Muscle of back (tissue), 13 donors: ENCODE measurements around the gene GHRH. TPM values are rescaled to one million over a fixed set of nuclear protein-coding genes. Genes with fewer than 3 reads are reported as not detected.

Experiments used
- DNase-seq, 3 donors: peaks; one replicate each; pipeline versions ENCODE4 v3.0.0 to v3.0.0-alpha.2; 2013
- long read RNA-seq, 9 donors: transcript quantifications; one replicate each; lab custom pipeline, GENCODE V29; 2026
- polyA plus RNA-seq, 10 donors: library from polyadenylated mRNA; unstranded; fragments of 120-200 nt; gene quantifications; one replicate each; pipeline ENCODE4 v1.2.1, GENCODE V29; 2013; ENCODE audit not compliant: insufficient read length in 10 of 10

Gene GHRH
- polyA plus RNA-seq = not detected
- long read RNA-seq, donor 1 = 0 reads
- long read RNA-seq, donor 2 = 0 reads
- long read RNA-seq, donor 3 = 0 reads
- long read RNA-seq, donor 4 = 0 reads
- long read RNA-seq, donor 5 = 0 reads
- long read RNA-seq, donor 6 = 0 reads
- long read RNA-seq, donor 7 = 0 reads
- long read RNA-seq, donor 8 = 0 reads
- long read RNA-seq, donor 9 = 0 reads

- no peak for DNase-seq
Measured at GRCh38 chr20:37261714-37262113, at the start of gene GHRH. TSS of gene GHRH (minus strand) at chr20:37261814. CDS start at chr20:37256889, 4,925 bp downstream.

- DNase-seq = no peak
Measured at GRCh38 chr20:37310951-37311350, 49.3 kb upstream of the GHRH start.

GRCh38 chr20:37309936-37310590 is 48.4 kb upstream of the GHRH start:
- DNase-seq = no peak

- DNase-seq = no peak
Measured at GRCh38 chr20:37309290-37309689, 47.7 kb upstream of the GHRH start.

- no peak for DNase-seq
Measured at GRCh38 chr20:37308086-37309050, 46.8 kb upstream of the GHRH start.

- no peak for DNase-seq
Measured at GRCh38 chr20:37305839-37306238, 44.2 kb upstream of the GHRH start.

- DNase-seq = no peak
Measured at GRCh38 chr20:37305079-37305478, 43.5 kb upstream of the GHRH start.

- no peak for DNase-seq
Measured at GRCh38 chr20:37303637-37304036, 42.0 kb upstream of the GHRH start.

GRCh38 chr20:37302981-37303380 is 41.4 kb upstream of the GHRH start:
- DNase-seq = no peak

- no peak for DNase-seq
Measured at GRCh38 chr20:37301558-37301957, 39.9 kb upstream of the GHRH start.

GRCh38 chr20:37301120-37301519 is 39.5 kb upstream of the GHRH start:
- no peak for DNase-seq

- no peak for DNase-seq
Measured at GRCh38 chr20:37299718-37300528, 38.3 kb upstream of the GHRH start.

GRCh38 chr20:37298190-37298939 is 36.8 kb upstream of the GHRH start:
- DNase-seq = no peak

- peak in 1 of 3 donors; percentile 68 for DNase-seq
Measured at GRCh38 chr20:37297066-37297736, 35.6 kb upstream of the GHRH start.

GRCh38 chr20:37296371-37296770 is 34.8 kb upstream of the GHRH start:
- DNase-seq = no peak

- no peak for DNase-seq
Measured at GRCh38 chr20:37295595-37295994, 34.0 kb upstream of the GHRH start.

- DNase-seq = peak in 1 of 3 donors; percentile 93
Measured at GRCh38 chr20:37295001-37295400, 33.4 kb upstream of the GHRH start.

- DNase-seq = no peak
Measured at GRCh38 chr20:37294262-37294981, 32.8 kb upstream of the GHRH start.

- DNase-seq = no peak
Measured at GRCh38 chr20:37293301-37293943, 31.8 kb upstream of the GHRH start.
